Panc1 (cell line): ENCODE data around the gene LRFN2. TPM values are rescaled to one million over a fixed set of nuclear protein-coding genes. Genes with fewer than 3 reads are reported as not detected.

ENCODE experiments used
- ATAC-seq: fragments of 200-7000 bp; cut with Tn5 transposase; 2 replicates; pipeline ENCODE4 v1.9.1; 2020; ENCODE audit warnings: mild to moderate bottlenecking, moderate library complexity
- BruUV-seq: library from RNA; stranded (reverse); fragments of 400-500 nt; replicated peaks from 2 replicates; lab custom pipeline; 2021; lab: Mats Ljungman, UMichigan
- CTCF ChIA-PET: fragments of 300-600 bp; sonication (Branson Sonifier 250); formaldehyde crosslinking; loops from one replicate; lab custom pipeline; 2022; ENCODE audit warnings: antibody characterized with exemption; lab: Charles Lee
- POLR2A ChIA-PET: fragments of 300-600 bp; sonication (Branson Sonifier 250); formaldehyde crosslinking; loops from one replicate; lab custom pipeline; 2022; ENCODE audit warnings: antibody characterized with exemption; lab: Charles Lee
- DNase-seq: peaks from one replicate; pipeline ENCODE4 v3.0.0-alpha.2; 2010; ENCODE audit warnings: low read depth, low spot score
- H3K27ac ChIP-seq: 2 replicates; pipeline ENCODE4 v1.5.1; 2011; ENCODE audit warnings: mild to moderate bottlenecking, low read length, inconsistent platforms
- H3K27me3 ChIP-seq: fragments of 200-500 bp; sonication (Bioruptor generic); 2 replicates; pipeline ENCODE4 v1.6.0; 2014; ENCODE audit warnings: low read length, inconsistent platforms; ENCODE audit not compliant: control insufficient read depth, insufficient read depth
- H3K36me3 ChIP-seq: fragments of 200-500 bp; sonication (Bioruptor generic); 2 replicates; pipeline ENCODE4 v1.5.1; 2014; ENCODE audit warnings: inconsistent platforms, mild to moderate bottlenecking, low read length, moderate library complexity; ENCODE audit not compliant: control insufficient read depth, insufficient read depth
- H3K4me1 ChIP-seq: 2 replicates; pipeline ENCODE4 v1.5.1; 2011; ENCODE audit warnings: inconsistent platforms, mild to moderate bottlenecking, low read length, moderate library complexity; ENCODE audit not compliant: control insufficient read depth, insufficient read depth
- H3K4me3 ChIP-seq, 2 experiments: 2 replicates each; pipeline ENCODE4 v1.5.1; 2011 to 2012; ENCODE audit warnings: low read depth in 2 of 2, low read length in 2 of 2, mild to moderate bottlenecking in 2 of 2, inconsistent platforms in 1 of 2, moderate library complexity in 1 of 2
- H3K9me3 ChIP-seq: fragments of 200-500 bp; sonication (Bioruptor generic); 2 replicates; pipeline ENCODE4 v1.5.1; 2014; ENCODE audit warnings: low read depth, mild to moderate bottlenecking, inconsistent platforms, low read length, moderate library complexity; ENCODE audit not compliant: control insufficient read depth, insufficient read depth
- CTCF ChIP-seq: fragments of 450-650 bp; IDR thresholded peaks from 2 replicates; pipeline ENCODE4 v1.5.1; 2017; ENCODE audit warnings: mild to moderate bottlenecking
- POLR2AphosphoS5 ChIP-seq: IDR thresholded peaks from 2 replicates; pipeline ENCODE4 v1.6.1; 2012; ENCODE audit warnings: mild to moderate bottlenecking, low read depth, low read length, moderate library complexity
- REST ChIP-seq, 2 experiments: IDR thresholded peaks; 2 replicates each; pipeline ENCODE4 v1.6.1; 2011 to 2012; ENCODE audit warnings: low read depth in 2 of 2, control low read depth in 1 of 2, low read length in 1 of 2, mild to moderate bottlenecking in 1 of 2, moderate library complexity in 1 of 2; ENCODE audit not compliant: insufficient read depth in 1 of 2
- SIN3A ChIP-seq: IDR thresholded peaks from 2 replicates; pipeline ENCODE4 v1.6.1; 2012; ENCODE audit warnings: low read depth, mild to moderate bottlenecking, low read length, moderate library complexity, borderline replicate concordance; ENCODE audit not compliant: insufficient read depth
- TCF7L2 ChIP-seq: IDR thresholded peaks from 2 replicates; pipeline ENCODE4 v1.6.1; 2011; ENCODE audit warnings: mild to moderate bottlenecking, low read depth, low read length, inconsistent platforms
- in situ Hi-C: cut with HindIII; loops from 2 replicates; pipeline ENCODE4 v1.10.0; 2016; ENCODE audit warnings: low sequenced_read_pairs, low pct_unique_long_range_greater_than_20kb
- intact Hi-C: fragments of 100-400 bp; cut with micrococcal nuclease; formaldehyde crosslinking; loops from one replicate; pipeline ENCODE4 v1.10.0; 2022; ENCODE audit not compliant: unreplicated experiment
- total RNA-seq: library from RNA; stranded (reverse); gene quantifications from one replicate; pipeline ENCODE4 v1.2.1, GENCODE V29; 2021; ENCODE audit not compliant: unreplicated experiment

LRFN2 gene
- total RNA-seq, 1 experiment from 2014 or later = 0.05 TPM

- intact Hi-C loops (no loop called here), in situ Hi-C loops (no loop called here)
- CTCF ChIA-PET = no interaction called here
- Histone ChIP-seq H3K9me3 (no peaks in the 10 kb centered on the region), H3K27ac (no peak overlapping the region), H3K36me3 (no peaks in the 10 kb centered on the region), H3K27me3 (peaks cover 2% of the 10 kb centered on the region), H3K4me3 (no peak overlapping the region), H3K4me1 (no peaks in the 10 kb centered on the region)
- no TSS peak for BruUV-seq
- POLR2A ChIA-PET = no interaction called here
- ATAC-seq (no peak), DNase-seq (no peak)
- TF ChIP-seq SIN3A (no peak), POLR2AphosphoS5 (no peak), REST (IDR thresholded peaks at IDR 0.05; ENCODE audit: insufficient read depth in 1 of 2, low read depth in 2 of 2, low read length in 1 of 2) (no peak), CTCF (no peak), TCF7L2 (no peak)
Observed at GRCh38 chr6:40499215-40499614, 87.9 kb downstream of the LRFN2 start.

- intact Hi-C loops = no loop called here
- ChIA-PET CTCF (no interaction called here), POLR2A (no interaction called here)
- Histone ChIP-seq H3K4me3 (no peak overlapping the region), H3K27me3 (peaks cover 2% of the 10 kb centered on the region), H3K9me3 (no peaks in the 10 kb centered on the region), H3K36me3 (no peaks in the 10 kb centered on the region), H3K4me1 (no peaks in the 10 kb centered on the region), H3K27ac (no peak overlapping the region)
- no peak for ATAC-seq
- in situ Hi-C loops = no loop called here
- BruUV-seq = no TSS peak
- TF ChIP-seq SIN3A (no peak), TCF7L2 (no peak), CTCF (no peak), REST (IDR thresholded peaks at IDR 0.05; ENCODE audit: insufficient read depth in 1 of 2, low read depth in 2 of 2, low read length in 1 of 2) (no peak), POLR2AphosphoS5 (no peak)
- no peak for DNase-seq
Observed at GRCh38 chr6:40498148-40498547, 89.0 kb downstream of the LRFN2 start.
